Activated naive CD4-positive, alpha-beta T cell treated with anti-CD3 and anti-CD28 coated beads, Interleukin-2, amount 10 ng/mL, durations not matched to agents 7 days and 5 days (primary cell): ENCODE data around the gene EHD3.

Source experiments
- CTCF ChIA-PET: fragments of 350-600 bp; sonication (Branson Sonifier 250); formaldehyde crosslinking; loops from one replicate; lab custom pipeline; 2021; ENCODE audit warnings: antibody characterized with exemption; lab: Charles Lee
- DNase-seq: peaks from one replicate; pipeline ENCODE4 v3.0.0-alpha.2; 2020
- H3K27ac Mint-ChIP-seq: one replicate; pipeline ENCODE4 v1.8.0; 2021; ENCODE audit warnings: mild to moderate bottlenecking, moderate library complexity, mixed read lengths
- H3K27me3 Mint-ChIP-seq: one replicate; pipeline ENCODE4 v1.8.0; 2021; ENCODE audit warnings: mild to moderate bottlenecking, mixed read lengths
- H3K36me3 Mint-ChIP-seq: one replicate; pipeline ENCODE4 v1.8.0; 2021; ENCODE audit warnings: mixed read lengths
- H3K4me1 Mint-ChIP-seq: one replicate; pipeline ENCODE4 v1.8.0; 2021; ENCODE audit warnings: mixed read lengths
- H3K4me3 Mint-ChIP-seq: one replicate; pipeline ENCODE4 v1.8.0; 2021; ENCODE audit warnings: mild to moderate bottlenecking, moderate library complexity, mixed read lengths
- H3K9me3 Mint-ChIP-seq: one replicate; pipeline ENCODE4 v1.8.0; 2021; ENCODE audit warnings: mixed read lengths

The EHD3 gene

DNA sequence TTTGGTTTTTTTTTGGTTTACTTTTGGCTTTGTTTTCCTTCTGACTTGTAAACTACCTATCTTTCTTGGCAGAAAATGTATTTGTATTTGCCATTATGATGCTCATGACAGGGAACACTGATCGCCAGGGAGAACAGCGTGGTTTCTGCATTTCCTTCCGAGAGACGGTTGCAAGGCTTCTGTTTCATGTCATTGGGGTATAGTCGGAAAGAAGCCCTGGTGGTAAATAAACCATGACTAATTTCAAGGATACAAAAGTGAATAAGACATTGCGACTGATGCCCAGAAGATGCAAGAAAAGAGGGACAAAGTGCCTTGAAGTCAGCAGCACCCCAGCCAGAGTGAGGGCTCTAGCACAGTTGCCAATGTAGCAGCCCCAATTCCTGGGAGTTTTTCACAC is 12.4 kb upstream of the EHD3 start:
- Mint-ChIP-seq H3K4me1 (peaks cover 22% of the 10 kb centered on the region), H3K4me3 (no peak overlapping the region), H3K27ac (peak overlapping the region; percentile 49), H3K36me3 (no peaks in the 10 kb centered on the region), H3K27me3 (peaks cover 20% of the 10 kb centered on the region), H3K9me3 (no peaks in the 10 kb centered on the region)
- no peak for DNase-seq
- CTCF ChIA-PET = no interaction called here

DNA sequence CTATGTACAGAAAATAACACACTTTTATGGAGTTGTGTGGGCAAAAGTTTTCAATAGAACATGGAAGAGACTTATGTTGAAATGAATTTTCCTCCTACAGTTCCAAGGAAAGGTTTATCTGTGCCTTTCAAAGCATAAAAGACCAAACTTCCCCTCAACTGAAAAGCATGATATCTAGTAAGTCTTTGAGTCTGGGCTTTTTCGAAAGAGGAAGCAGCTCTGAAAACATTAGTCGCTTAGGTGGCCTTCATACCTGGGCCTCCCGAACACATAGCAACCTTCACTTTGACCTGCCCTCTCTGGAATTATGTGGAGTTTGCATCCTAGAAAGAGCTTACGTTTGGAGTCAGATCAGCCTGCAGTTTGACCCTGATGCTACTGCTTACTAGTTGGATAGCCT is 11.9 kb upstream of the EHD3 start:
- H3K27ac Mint-ChIP-seq = no peak overlapping the region
- peaks cover 17% of the 10 kb centered on the region for H3K4me1 Mint-ChIP-seq
- H3K27me3 Mint-ChIP-seq = peaks cover 23% of the 10 kb centered on the region
- no peaks in the 10 kb centered on the region for H3K36me3 Mint-ChIP-seq
- CTCF ChIA-PET = no interaction called here
- no peak overlapping the region for H3K4me3 Mint-ChIP-seq
- no peaks in the 10 kb centered on the region for H3K9me3 Mint-ChIP-seq
- DNase-seq = no peak

DNA sequence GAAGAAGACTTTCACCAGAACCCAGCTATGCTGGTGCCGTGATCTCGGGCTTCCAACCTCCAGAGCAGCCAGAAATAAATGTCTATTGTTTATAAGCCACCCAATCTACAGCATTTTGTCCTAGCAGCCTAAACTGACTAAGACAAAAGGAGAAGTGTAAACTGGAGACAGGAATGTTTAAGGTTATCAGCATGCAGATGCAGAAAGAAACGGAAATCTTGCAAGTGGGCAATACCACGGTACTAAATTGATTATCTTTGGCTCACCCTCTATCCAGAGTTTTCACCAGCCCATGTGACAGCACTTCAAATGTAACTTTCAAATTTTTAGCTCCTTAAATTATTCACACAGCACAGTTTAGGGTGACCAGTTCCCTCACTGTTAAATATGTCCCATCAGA is 10.9 kb upstream of the EHD3 start:
- Mint-ChIP-seq H3K4me3 (no peak overlapping the region), H3K27ac (no peak overlapping the region), H3K9me3 (no peaks in the 10 kb centered on the region), H3K27me3 (peaks cover 23% of the 10 kb centered on the region), H3K4me1 (peaks cover 8% of the 10 kb centered on the region), H3K36me3 (no peaks in the 10 kb centered on the region)
- no peak for DNase-seq
- CTCF ChIA-PET = no interaction called here

DNA sequence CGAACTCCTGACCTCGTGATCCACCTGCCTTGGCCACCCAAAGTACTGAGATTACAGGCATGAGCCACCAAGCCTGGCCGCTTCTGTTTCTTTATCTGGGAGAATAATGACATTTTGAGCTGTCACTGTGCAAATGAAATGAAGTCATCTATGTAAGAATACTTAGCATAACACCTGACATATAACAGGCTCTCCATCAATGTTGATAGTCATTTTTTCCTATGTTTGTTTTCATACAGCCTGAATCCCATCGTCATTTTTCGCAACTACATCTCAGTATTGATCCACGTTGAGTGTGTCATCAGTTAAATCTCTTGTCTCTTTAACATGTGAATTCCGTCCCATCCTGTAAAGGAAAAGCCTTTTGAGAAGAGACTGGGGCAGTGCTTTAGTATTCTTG is 10.2 kb upstream of the EHD3 start:
- Mint-ChIP-seq H3K27ac (no peak overlapping the region), H3K9me3 (no peaks in the 10 kb centered on the region), H3K4me3 (no peak overlapping the region), H3K36me3 (no peaks in the 10 kb centered on the region), H3K4me1 (peaks cover 8% of the 10 kb centered on the region), H3K27me3 (peaks cover 23% of the 10 kb centered on the region)
- CTCF ChIA-PET = no interaction called here
- no peak for DNase-seq

DNA sequence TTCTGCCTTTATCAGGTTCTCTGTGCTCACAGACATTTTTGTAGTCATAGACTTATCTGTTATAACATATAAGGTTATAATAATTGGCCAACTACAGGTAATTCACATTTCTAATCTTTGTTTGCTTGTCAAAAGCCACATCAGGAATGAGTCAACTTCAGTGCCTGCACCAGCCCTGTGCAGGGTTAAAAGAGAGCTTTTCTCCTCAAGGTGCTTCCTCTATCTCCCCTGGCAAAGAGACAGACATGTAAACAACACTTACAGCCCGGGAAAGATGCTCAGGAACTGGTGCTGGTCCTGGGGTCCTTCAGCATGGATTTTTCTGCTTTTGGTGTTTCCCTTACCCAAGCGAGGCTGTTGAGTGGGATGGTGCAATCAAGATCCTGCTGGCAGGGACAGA is 7.7 kb upstream of the EHD3 start:
- CTCF ChIA-PET = interaction anchor here (1.2 kb wide), 1 partner anchor 107 kb away, joined by 4 read pairs; no protein-coding TSS in a partner anchor
- no peaks in the 10 kb centered on the region for H3K9me3 Mint-ChIP-seq
- peaks cover 18% of the 10 kb centered on the region for H3K27me3 Mint-ChIP-seq
- H3K27ac Mint-ChIP-seq = no peak overlapping the region
- DNase-seq = no peak
- no peak overlapping the region for H3K4me3 Mint-ChIP-seq
- H3K36me3 Mint-ChIP-seq = no peaks in the 10 kb centered on the region
- H3K4me1 Mint-ChIP-seq = peaks cover 5% of the 10 kb centered on the region

DNA sequence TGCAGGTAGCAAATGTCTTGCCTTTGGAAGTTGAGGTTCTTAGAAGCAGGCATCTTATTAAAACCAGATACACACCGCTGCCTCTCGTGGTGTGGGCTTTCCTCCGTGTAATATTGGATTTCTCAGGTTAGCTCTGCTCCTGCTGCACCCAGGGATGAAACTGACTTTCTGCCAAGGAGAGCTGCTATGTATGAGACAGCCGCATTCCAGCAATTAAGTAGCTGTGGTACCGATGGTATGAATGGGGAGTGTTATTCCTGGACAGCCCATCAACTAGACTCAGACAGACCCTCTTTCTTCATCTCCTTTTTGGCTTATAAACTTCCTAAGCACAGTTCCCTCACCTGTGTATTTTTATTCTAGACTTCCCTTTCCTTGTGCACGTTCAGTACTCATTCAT is 6.8 kb upstream of the EHD3 start:
- Mint-ChIP-seq H3K9me3 (no peaks in the 10 kb centered on the region), H3K4me3 (no peak overlapping the region), H3K36me3 (no peaks in the 10 kb centered on the region), H3K27ac (no peak overlapping the region), H3K27me3 (peaks cover 12% of the 10 kb centered on the region), H3K4me1 (no peaks in the 10 kb centered on the region)
- no peak for DNase-seq
- CTCF ChIA-PET = interaction anchor here (1.2 kb wide), 1 partner anchor 106 kb away, joined by 4 read pairs; no protein-coding TSS in a partner anchor

DNA sequence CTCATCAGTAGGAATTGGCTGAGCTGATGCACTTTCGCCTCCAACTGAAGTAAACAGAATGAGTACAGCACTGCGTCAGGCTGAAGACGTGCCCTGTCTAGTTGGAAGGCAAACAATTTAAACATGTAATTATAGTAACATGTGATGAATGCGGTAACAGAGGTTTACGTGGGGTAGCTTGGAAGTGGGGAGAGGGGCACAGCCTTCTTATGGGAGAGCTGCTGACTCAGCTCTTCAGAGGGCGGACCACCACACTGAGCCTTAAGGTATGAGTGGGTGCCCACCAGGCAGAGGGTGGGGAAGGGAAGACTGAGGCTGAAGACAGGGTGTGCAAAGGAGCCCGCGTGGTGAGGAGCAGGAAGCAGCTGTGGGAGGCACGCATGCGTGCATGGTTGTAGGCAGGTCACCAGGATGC is 6.2 kb upstream of the EHD3 start:
- Mint-ChIP-seq H3K27ac (no peak overlapping the region), H3K36me3 (no peaks in the 10 kb centered on the region), H3K9me3 (no peaks in the 10 kb centered on the region), H3K27me3 (peaks cover 12% of the 10 kb centered on the region), H3K4me1 (no peaks in the 10 kb centered on the region), H3K4me3 (no peak overlapping the region)
- DNase-seq = no peak
- CTCF ChIA-PET = no interaction called here

DNA sequence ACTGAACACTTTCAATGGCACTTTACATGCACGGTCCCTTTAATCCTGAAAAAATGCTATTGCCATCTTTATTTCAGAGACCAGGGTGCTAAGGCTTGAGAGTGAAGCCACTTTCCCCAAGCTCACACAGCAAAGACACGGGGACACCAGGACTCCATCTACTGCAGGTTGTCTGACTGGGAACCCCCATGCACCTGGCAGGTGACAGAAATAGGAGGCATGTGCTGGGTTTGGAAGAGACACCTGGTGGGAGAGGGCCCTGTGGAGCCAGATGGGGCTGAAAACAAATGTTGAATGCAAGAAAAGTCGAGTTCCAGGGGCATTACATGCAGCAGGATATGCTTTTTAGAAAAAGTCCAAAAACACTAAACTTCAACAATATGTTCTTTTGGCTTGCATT is 5.2 kb upstream of the EHD3 start:
- Mint-ChIP-seq H3K36me3 (no peaks in the 10 kb centered on the region), H3K27ac (no peak overlapping the region), H3K4me1 (peaks cover 9% of the 10 kb centered on the region), H3K4me3 (no peak overlapping the region), H3K9me3 (no peaks in the 10 kb centered on the region), H3K27me3 (peaks cover 13% of the 10 kb centered on the region)
- DNase-seq = no peak
- CTCF ChIA-PET = no interaction called here

DNA sequence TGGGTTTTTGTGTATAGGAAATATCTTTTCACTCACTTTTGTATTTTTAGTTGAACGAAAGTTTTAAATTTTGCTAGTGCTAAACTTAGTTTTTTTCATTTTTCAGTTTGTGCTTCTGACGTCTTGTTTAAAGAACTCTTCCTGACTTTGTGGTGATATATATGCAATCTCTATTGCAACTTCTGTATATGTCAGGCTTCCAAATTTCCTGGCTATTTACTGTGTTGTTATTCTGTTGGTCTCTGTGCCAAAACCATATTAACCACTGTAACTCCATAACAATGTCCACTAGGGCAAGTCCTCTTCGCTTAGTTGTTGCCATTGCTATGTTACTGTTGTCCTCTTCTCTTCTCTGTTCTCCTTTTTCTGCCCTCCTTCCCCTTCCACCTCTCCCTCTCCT is 3.2 kb upstream of the EHD3 start:
- Mint-ChIP-seq H3K4me1 (peaks cover 15% of the 10 kb centered on the region), H3K36me3 (no peaks in the 10 kb centered on the region), H3K27ac (no peak overlapping the region), H3K4me3 (no peak overlapping the region), H3K27me3 (peaks cover 24% of the 10 kb centered on the region), H3K9me3 (no peaks in the 10 kb centered on the region)
- DNase-seq = no peak
- CTCF ChIA-PET = no interaction called here

DNA sequence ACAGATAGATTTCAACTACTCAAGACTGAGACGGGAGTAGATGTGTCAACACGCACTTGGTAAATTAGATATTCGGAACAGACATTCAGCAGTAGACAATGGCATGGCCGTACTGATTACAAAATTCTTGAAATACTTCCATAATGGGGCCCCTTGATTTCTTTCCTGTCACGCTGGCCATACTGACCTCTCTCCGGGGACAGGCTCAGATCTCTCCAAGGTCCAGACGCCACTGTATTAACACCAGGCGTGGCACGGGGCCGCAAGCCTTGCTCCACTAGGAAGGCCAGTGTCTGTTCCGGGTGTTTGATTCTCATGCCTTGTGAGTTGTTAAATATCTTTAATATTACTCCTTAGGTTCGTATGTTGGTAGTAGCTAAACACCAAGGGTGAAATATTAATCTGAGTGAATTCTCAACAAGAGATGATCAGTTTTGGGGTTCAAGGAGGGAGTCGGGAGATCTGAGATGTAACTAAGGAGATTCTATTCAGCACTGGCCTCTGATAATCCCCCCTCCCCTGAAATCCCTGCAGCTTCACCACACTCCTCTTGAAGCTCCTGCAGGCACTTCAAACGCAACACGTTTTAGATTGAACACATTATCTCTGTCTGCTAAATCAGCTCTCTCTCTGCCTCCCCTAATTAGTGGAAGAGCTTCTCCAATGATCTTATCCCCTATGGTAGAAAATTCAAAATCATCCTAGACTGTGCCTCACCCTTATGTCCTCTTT is 2.2 kb upstream of the EHD3 start:
- Mint-ChIP-seq H3K36me3 (no peaks in the 10 kb centered on the region), H3K27me3 (peaks cover 17% of the 10 kb centered on the region), H3K4me1 (peaks cover 15% of the 10 kb centered on the region), H3K27ac (no peak overlapping the region), H3K4me3 (no peak overlapping the region), H3K9me3 (no peaks in the 10 kb centered on the region)
- no peak for DNase-seq
- CTCF ChIA-PET = interaction anchor here (0.8 to 1.3 kb wide), 3 partner anchors 51 to 102 kb away, joined by 3 read pairs; no protein-coding TSS in a partner anchor

DNA sequence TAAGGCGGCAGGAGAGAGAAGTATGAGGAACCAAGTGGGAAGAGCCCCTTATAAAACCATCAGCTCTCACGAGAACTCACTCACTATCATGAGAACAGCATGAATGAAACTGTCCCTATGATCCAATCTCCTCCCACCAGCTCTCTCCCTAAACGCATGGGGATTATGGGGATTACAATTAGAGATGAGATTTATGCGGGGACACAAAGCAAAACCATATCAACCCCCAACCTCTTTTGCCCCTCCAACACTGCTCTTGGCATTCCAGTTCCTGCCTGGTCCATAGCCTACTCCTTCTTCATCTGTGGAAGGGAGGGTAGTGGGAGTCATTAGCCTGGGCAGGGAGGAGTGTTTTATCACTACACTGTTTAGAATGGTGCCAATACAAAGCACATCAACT is 1.4 kb upstream of the EHD3 start:
- Mint-ChIP-seq H3K36me3 (no peaks in the 10 kb centered on the region), H3K27ac (no peak overlapping the region), H3K9me3 (no peaks in the 10 kb centered on the region), H3K27me3 (peaks cover 16% of the 10 kb centered on the region), H3K4me3 (no peak overlapping the region), H3K4me1 (peaks cover 15% of the 10 kb centered on the region)
- CTCF ChIA-PET = interaction anchor here (0.8 to 3.1 kb wide), 3 partner anchors 52 to 101 kb away, joined by 3 to 13 read pairs (median 3); no protein-coding TSS in a partner anchor
- no peak for DNase-seq

DNA sequence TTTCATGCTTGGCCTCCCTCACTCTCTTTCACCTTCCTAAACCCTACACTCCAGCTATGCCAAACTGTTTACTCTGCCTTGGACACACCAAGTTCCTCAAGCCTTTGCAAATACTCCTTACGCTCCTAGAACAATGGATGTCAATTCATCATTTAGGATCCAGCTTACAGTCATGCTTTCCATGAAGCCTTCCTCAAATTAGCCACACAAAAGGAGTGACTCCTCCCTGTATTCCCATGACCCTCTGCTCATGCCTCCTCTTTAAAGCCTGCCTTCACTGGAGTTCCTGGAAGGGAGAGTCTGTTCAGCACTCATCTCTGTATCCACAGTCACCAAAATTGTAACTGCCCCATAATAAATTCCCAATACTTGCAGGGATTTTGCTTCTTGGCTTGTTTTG is 721 bp upstream of the EHD3 start:
- Mint-ChIP-seq H3K4me1 (peaks cover 15% of the 10 kb centered on the region), H3K36me3 (no peaks in the 10 kb centered on the region)

DNA sequence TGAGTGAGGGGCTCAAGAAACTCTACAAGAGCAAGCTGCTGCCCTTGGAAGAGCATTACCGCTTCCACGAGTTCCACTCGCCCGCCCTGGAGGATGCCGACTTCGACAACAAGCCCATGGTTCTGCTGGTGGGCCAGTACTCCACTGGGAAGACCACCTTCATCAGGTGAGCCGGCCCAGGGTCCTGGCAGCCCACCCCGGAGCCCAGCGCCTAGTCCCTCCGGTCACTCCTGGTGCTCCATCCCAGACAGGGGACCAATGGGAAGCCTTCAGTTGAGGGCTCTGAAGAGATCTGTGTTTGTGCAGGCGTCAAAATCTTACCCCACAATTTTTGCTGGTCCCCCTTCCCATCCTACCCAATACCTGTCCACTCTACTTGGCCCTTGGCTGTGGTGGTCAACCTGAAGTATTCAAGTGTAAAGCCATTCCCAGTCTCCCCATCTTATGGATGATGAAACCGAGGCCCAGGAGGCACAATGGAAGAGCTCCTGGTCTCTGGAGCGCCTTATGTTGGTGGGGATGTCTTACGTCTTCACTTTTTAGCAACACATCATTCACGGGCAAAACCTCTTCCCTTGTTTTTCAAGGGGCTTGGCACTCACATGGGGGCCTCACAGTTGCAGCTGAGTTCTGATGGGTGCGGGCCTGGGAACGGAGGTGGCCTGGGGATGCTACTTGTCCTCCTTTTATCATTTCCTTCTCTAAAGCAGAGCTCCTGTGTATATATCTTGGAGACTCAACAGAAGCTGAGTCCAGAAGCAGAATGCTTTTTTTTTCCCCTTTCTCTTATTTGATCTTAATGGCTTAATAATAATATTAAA is 941 bp downstream of the EHD3 start:
- H3K36me3 Mint-ChIP-seq = no peaks in the 10 kb centered on the region
- H3K9me3 Mint-ChIP-seq = no peaks in the 10 kb centered on the region
- H3K4me3 Mint-ChIP-seq = peak overlapping the region; percentile 51
- no peak for DNase-seq
- CTCF ChIA-PET = interaction anchor here (3.1 kb wide), 1 partner anchor 99 kb away, joined by 13 read pairs; no protein-coding TSS in a partner anchor
- H3K27me3 Mint-ChIP-seq = peaks cover 16% of the 10 kb centered on the region
- H3K4me1 Mint-ChIP-seq = peaks cover 15% of the 10 kb centered on the region
- H3K27ac Mint-ChIP-seq = peak overlapping the region; percentile 58

More for the DNA sequence above, 721 bp upstream of the EHD3 start:
- Mint-ChIP-seq H3K27ac (no peak overlapping the region), H3K4me3 (peak overlapping the region; percentile 62), H3K27me3 (peaks cover 16% of the 10 kb centered on the region), H3K9me3 (no peaks in the 10 kb centered on the region)
- CTCF ChIA-PET = interaction anchor here (1.3 to 3.1 kb wide), 3 partner anchors 53 to 522 kb away, joined by 3 to 13 read pairs (median 4); no protein-coding TSS in a partner anchor
- no peak for DNase-seq

DNA sequence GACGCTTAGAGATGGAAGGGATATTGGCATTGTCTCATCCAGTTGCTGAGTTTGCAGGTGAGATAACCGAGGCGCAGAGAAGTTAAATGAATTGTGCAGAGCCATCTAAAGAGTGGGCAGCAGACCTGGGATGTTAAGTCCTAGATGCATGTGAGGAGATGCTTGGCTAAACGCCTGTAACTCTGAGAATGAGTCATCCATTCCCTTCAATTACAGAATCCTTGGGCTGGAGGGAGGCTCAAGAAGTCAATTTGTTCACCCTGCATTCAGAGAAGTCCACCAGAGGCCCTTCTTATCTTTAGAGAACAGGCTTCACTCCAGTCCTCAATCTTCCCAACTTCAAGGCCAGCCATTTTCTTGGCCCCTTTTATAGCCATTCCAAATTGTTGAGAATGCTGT is 1.6 kb downstream of the EHD3 start:
- peaks cover 16% of the 10 kb centered on the region for H3K27me3 Mint-ChIP-seq
- H3K27ac Mint-ChIP-seq = no peak overlapping the region
- no peak overlapping the region for H3K4me3 Mint-ChIP-seq
- no peaks in the 10 kb centered on the region for H3K9me3 Mint-ChIP-seq
- H3K4me1 Mint-ChIP-seq = peaks cover 15% of the 10 kb centered on the region
- no peaks in the 10 kb centered on the region for H3K36me3 Mint-ChIP-seq
- DNase-seq = no peak
- CTCF ChIA-PET = interaction anchor here (3.1 kb wide), 1 partner anchor 98 kb away, joined by 13 read pairs; no protein-coding TSS in a partner anchor
